WTC11 (cell line): ENCODE results near the gene ZNF213. TPM values are rescaled to one million over a fixed set of nuclear protein-coding genes. Genes with fewer than 3 reads are reported as not detected.
"Not testable (repeated sequence)": the region's sequence is repeated elsewhere in the genome, so short reads cannot be mapped to it uniquely, and the experiment has no call there.

Experiments
- ATAC-seq: fragments of 200-7000 bp; cut with Tn5 transposase; 2 replicates; pipeline ENCODE4 v1.10.0; 2021; ENCODE audit warnings: mild to moderate bottlenecking, moderate library complexity
- CTCF ChIA-PET: fragments of 300-600 bp; sonication (Branson Sonifier 250); formaldehyde crosslinking; loops from one replicate; lab custom pipeline; 2021; ENCODE audit warnings: antibody characterized with exemption; lab: Charles Lee
- POLR2A ChIA-PET: fragments of 350-600 bp; sonication (Branson Sonifier 250); formaldehyde crosslinking; loops from one replicate; lab custom pipeline; 2021; ENCODE audit warnings: antibody characterized with exemption; lab: Charles Lee
- DNase-seq: peaks from one replicate; pipeline ENCODE4 v3.0.0; 2021; ENCODE audit warnings: low spot score
- H3K27ac Mint-ChIP-seq: 2 replicates; pipeline ENCODE4 v1.8.0; 2021; ENCODE audit warnings: mixed read lengths
- H3K27me3 Mint-ChIP-seq: 2 replicates; pipeline ENCODE4 v1.8.0; 2021; ENCODE audit warnings: low read depth, mild to moderate bottlenecking, moderate library complexity, mixed read lengths
- H3K36me3 Mint-ChIP-seq: 2 replicates; pipeline ENCODE4 v1.8.0; 2021; ENCODE audit warnings: mixed read lengths
- H3K4me1 Mint-ChIP-seq: 2 replicates; pipeline ENCODE4 v1.8.0; 2022; ENCODE audit warnings: mixed read lengths
- H3K4me3 Mint-ChIP-seq: 2 replicates; pipeline ENCODE4 v1.8.0; 2021; ENCODE audit warnings: mild to moderate bottlenecking, moderate library complexity, mixed read lengths
- H3K9me3 Mint-ChIP-seq: 2 replicates; pipeline ENCODE4 v1.8.0; 2021; ENCODE audit warnings: mixed read lengths
- CBFB ChIP-seq: sonication (generic); formaldehyde crosslinking; IDR thresholded peaks from 2 replicates; pipeline ENCODE4 v1.8.1; 2022; ENCODE audit warnings: mild to moderate bottlenecking, low read depth, missing genetic modification reagents
- HMGA2 ChIP-seq: fragments of 250-450 bp; sonication (Bioruptor Pico); IDR thresholded peaks from 2 replicates; pipeline ENCODE4 v1.4.0; 2021; ENCODE audit warnings: mild to moderate bottlenecking, moderate library complexity
- JUN ChIP-seq: sonication (generic); formaldehyde crosslinking; IDR thresholded peaks from 2 replicates; pipeline ENCODE4 v1.8.0; 2023; ENCODE audit warnings: mild to moderate bottlenecking, missing genetic modification reagents
- MYBL2 ChIP-seq: sonication (generic); formaldehyde crosslinking; IDR thresholded peaks from 2 replicates; pipeline ENCODE4 v1.8.1; 2023; ENCODE audit warnings: mild to moderate bottlenecking, moderate library complexity, missing genetic modification reagents
- NFE2L1 ChIP-seq: sonication (generic); formaldehyde crosslinking; IDR thresholded peaks from 2 replicates; pipeline ENCODE4 v1.8.1; 2023; ENCODE audit warnings: missing genetic modification reagents
- RORB ChIP-seq: fragments of 250-450 bp; sonication (Bioruptor Pico); IDR thresholded peaks from 2 replicates; pipeline ENCODE4 v1.9.0; 2021; ENCODE audit warnings: mild to moderate bottlenecking
- SMAD3 ChIP-seq: sonication (generic); formaldehyde crosslinking; IDR thresholded peaks from 2 replicates; pipeline ENCODE4 v1.8.0; 2022; ENCODE audit warnings: missing genetic modification reagents, mild to moderate bottlenecking, borderline replicate concordance
- ZNF121 ChIP-seq: sonication (generic); formaldehyde crosslinking; IDR thresholded peaks from 2 replicates; pipeline ENCODE4 v1.8.0; 2023; ENCODE audit warnings: missing genetic modification reagents
- ZNF138 ChIP-seq: sonication (generic); formaldehyde crosslinking; conservative IDR thresholded peaks from 2 replicates; pipeline ENCODE4 v1.8.1; 2022; ENCODE audit warnings: mild to moderate bottlenecking, moderate library complexity, missing genetic modification reagents
- ZNF532 ChIP-seq: fragments of 250-450 bp; sonication (Bioruptor Pico); IDR thresholded peaks from 2 replicates; pipeline ENCODE4 v1.9.0; 2021; ENCODE audit warnings: mild to moderate bottlenecking, borderline replicate concordance
- ZNF671 ChIP-seq: fragments of 250-450 bp; sonication (Bioruptor Pico); IDR thresholded peaks from 2 replicates; pipeline ENCODE4 v1.8.0; 2021; ENCODE audit warnings: mild to moderate bottlenecking
- total RNA-seq: library from RNA; stranded (reverse); gene quantifications from 3 replicates; pipeline ENCODE4 v1.2.3, GENCODE V29; 2021
- TF ChIP-seq, protein P1 (sequence below): fragments of 250-450 bp; sonication (Bioruptor Pico); conservative IDR thresholded peaks from 2 replicates; pipeline ENCODE4 v1.9.0; 2021; ENCODE audit warnings: mild to moderate bottlenecking
- TF ChIP-seq, protein P2 (sequence below): fragments of 250-450 bp; sonication (Bioruptor Pico); IDR thresholded peaks from 2 replicates; pipeline ENCODE4 v1.8.0; 2021; ENCODE audit warnings: mild to moderate bottlenecking

ZNF213 gene
- total RNA-seq, 1 experiment from 2014 or later = 11.6 TPM

- TF ChIP-seq MYBL2 (CRISPR knock-in tag) = no peak
These were observed 29.5 kb downstream of the ZNF213 start (continued) for GRCh38 chr16:3164121-3164991.

- no peak for ATAC-seq
- POLR2A ChIA-PET = no interaction called here
- CTCF ChIA-PET = interaction anchor here (0.7 to 2.4 kb wide), 10 partner anchors 7 to 107 kb away, joined by 3 to 27 read pairs (median 4); partner anchors contain the start of gene ZNF213
- Mint-ChIP-seq H3K4me3 (no peak overlapping the region), H3K4me1 (peaks cover 7% of the 10 kb centered on the region), H3K27me3 (peaks cover 36% of the 10 kb centered on the region), H3K36me3 (no peaks in the 10 kb centered on the region)
- no peak for DNase-seq
- TF ChIP-seq SMAD3 (CRISPR knock-in tag) (no peak), ZNF671 (CRISPR knock-in tag) (no peak), ZNF138 (CRISPR knock-in tag) (no peak), NFE2L1 (no peak), JUN (no peak), RORB (CRISPR knock-in tag) (no peak), HMGA2 (no peak), CBFB (no peak), ZNF121 (CRISPR knock-in tag) (no peak), ZNF532 (no peak)
- TF ChIP-seq, protein P1, sequence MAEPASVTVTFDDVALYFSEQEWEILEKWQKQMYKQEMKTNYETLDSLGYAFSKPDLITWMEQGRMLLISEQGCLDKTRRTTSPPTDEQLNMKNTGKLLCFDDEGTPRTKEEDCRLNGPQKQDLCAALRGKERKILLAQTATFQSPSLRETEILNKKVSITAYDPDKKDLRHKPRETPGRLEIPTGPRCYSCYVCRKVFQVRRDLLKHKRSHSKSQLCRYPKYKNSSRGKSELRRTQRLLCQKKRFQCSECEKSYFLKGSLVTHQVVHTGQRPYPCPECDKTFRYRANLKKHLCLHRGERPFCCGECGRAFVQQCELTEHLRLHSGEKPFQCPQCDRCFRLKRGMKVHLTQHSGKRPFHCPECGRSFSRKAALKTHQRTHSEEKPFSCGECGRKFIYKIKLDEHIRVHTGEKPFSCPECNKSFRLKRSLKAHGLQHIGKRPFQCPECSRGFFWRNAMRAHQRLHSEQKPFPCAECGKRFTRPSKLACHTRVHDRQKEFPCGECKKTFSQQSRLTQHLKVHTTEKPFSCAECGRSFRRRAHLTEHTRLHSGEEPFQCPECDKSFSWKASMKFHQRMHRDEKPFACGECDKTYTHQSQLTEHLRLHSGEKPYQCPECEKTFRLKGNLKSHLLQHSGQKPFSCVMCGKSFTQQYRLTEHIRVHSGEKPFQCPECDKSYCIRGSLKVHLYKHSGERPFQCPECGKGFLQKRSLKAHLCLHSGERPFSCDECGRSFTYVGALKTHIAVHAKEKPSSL = no peak
- TF ChIP-seq, all 79 proteins: peak for 0
- no peak overlapping the region for H3K27ac Mint-ChIP-seq
- peaks cover 11% of the 10 kb centered on the region for H3K9me3 Mint-ChIP-seq
These were observed 30.4 kb downstream of the ZNF213 start for GRCh38 chr16:3165111-3165822.

GRCh38 chr16:3166505-3166886 is 31.7 kb downstream of the ZNF213 start:
- Mint-ChIP-seq H3K9me3 (peaks cover 11% of the 10 kb centered on the region), H3K4me1 (peaks cover 11% of the 10 kb centered on the region), H3K36me3 (no peaks in the 10 kb centered on the region), H3K27me3 (peaks cover 45% of the 10 kb centered on the region), H3K4me3 (no peak overlapping the region), H3K27ac (no peak overlapping the region)
- CTCF ChIA-PET = interaction anchor here (0.6 to 2.4 kb wide), 13 partner anchors 8 to 146 kb away, joined by 3 to 27 read pairs (median 4); partner anchors contain the start of genes TNFRSF12A and ZNF213
- no peak for DNase-seq
- no peak for TF ChIP-seq JUN
- TF ChIP-seq, protein P2, sequence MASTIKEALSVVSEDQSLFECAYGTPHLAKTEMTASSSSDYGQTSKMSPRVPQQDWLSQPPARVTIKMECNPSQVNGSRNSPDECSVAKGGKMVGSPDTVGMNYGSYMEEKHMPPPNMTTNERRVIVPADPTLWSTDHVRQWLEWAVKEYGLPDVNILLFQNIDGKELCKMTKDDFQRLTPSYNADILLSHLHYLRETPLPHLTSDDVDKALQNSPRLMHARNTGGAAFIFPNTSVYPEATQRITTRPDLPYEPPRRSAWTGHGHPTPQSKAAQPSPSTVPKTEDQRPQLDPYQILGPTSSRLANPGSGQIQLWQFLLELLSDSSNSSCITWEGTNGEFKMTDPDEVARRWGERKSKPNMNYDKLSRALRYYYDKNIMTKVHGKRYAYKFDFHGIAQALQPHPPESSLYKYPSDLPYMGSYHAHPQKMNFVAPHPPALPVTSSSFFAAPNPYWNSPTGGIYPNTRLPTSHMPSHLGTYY (CRISPR knock-in tag) = no peak
- POLR2A ChIA-PET = no interaction called here
- no peak for ATAC-seq

DNA sequence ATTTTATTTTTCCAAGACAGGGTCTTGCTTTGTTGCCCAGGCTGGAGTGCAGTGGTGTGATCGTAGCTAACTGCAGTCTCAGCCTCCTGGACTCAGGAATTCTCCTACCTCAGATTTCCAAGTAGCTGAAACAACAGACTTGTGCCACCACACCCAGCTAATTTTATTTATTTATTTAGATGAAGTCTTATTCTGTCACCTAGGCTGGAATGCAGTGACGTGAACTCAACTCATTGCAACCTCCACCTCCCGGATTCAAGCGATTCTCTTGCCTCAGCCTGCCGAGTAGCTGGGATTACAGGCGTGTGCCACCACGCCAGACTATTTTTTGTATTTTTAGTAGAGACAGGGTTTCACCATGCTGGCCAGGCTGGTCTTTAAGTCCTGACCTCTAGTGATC is 33.9 kb downstream of the ZNF213 start:
- not testable (repeated sequence) for ATAC-seq, H3K27ac Mint-ChIP-seq, H3K4me3 Mint-ChIP-seq, H3K36me3 Mint-ChIP-seq, DNase-seq
- POLR2A ChIA-PET = interaction anchor here (1.4 kb wide), 1 partner anchor 34 kb away, joined by 3 read pairs; the partner anchor contains the start of gene ZNF213
- CTCF ChIA-PET = interaction anchor here (0.9 to 9.7 kb wide), 5 partner anchors 10 to 60 kb away, joined by 4 to 95 read pairs (median 17); no protein-coding TSS in a partner anchor
- Mint-ChIP-seq H3K9me3 (peaks cover 11% of the 10 kb centered on the region), H3K4me1 (peaks cover 18% of the 10 kb centered on the region), H3K27me3 (peaks cover 53% of the 10 kb centered on the region)
